Activated CD8-positive, alpha-beta memory T cell treated with anti-CD3 and anti-CD28 coated beads, Interleukin-2, amount 50 U/mL, for 1 hour (primary cell): ENCODE measurements around the gene RBM48.
"Not testable (repeated sequence)": the region's sequence is repeated elsewhere in the genome, so short reads cannot be mapped to it uniquely, and the experiment has no call there.

Experiments
- DNase-seq: peaks from one replicate; pipeline ENCODE4 v3.0.0-alpha.2; 2020; ENCODE audit errors: extremely low read depth

Gene RBM48

DNA sequence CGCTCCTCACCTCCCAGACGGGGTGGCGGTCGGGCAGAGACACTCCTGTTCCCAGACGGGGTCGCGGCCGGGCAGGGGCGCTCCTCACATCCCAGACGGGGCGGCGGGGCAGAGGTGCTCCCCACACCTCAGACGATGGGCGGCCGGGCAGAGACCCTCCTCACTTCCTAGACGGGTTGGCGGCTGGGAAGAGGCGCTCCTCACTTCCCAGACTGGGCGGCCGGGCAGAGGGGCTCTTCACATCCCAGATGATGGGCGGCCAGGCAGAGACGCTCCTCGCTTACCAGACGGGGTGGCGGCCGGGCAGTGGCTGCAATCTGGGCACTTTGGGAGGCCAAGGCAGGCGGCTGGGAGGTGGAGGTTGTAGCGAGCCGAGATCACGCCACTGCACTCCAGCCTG is 16.5 kb downstream of the RBM48 start:
- not testable (repeated sequence) for DNase-seq

DNA sequence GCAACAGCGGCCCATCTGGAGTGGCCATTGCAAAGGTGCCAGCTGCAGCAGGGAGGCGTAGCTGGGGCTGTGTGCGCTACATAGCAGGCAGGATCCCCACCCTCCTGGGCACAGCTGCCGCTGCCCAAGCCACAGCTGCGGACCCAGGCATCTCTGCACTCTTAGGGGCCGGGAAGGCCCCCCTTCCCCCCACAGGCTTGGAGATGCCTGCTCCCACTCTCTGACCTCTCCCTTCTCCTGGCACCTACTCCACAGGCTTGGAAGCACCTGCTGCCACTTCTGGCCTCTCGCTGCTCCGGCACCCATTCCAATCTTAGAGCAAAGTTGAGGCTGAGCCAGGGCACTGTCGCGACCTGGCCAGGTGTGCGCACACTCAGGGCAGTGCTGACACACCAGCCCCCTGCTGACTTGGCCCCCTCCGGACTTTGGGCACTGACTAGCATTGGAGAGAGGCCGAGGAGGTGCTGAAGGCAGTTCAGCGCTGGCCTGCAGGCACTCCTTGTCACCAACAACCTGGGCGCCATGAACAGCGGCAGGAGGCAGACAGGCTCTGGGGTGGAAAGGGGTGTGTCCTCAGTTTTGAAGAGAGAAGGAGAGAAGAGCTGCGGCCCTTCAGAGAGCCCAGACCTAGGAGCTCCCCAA is 18.4 kb downstream of the RBM48 start:
- DNase-seq, result no peak

DNA sequence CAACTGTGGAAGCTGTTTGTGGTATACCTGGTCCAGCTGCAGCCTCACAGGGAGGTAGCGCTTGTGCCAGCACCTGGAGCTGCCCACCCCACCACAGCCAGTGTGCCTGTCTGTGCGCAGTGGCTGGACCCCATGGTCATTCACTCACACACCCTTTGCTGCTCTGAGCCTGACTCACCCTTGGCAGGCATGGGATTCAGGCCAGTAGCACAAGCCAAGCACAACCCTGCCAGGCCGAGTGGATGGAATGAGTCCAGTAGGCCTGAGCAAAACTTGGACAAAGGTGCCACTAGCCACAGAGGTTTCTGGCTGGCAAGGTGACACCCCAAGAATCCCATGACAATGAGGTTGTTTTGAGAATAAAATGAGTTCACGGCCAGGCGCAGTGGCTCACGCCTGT is 19.0 kb downstream of the RBM48 start:
- DNase-seq, result no peak

GRCh38 chr7:92550194-92550593 is 21.6 kb downstream of the RBM48 start:
- no peak for DNase-seq

GRCh38 chr7:92557249-92557648 is 28.7 kb downstream of the RBM48 start:
- no peak for DNase-seq

GRCh38 chr7:92557808-92558362 is 29.3 kb downstream of the RBM48 start:
- DNase-seq, result no peak

GRCh38 chr7:92560602-92561001 is 32.0 kb downstream of the RBM48 start:
- DNase-seq, result no peak

DNA sequence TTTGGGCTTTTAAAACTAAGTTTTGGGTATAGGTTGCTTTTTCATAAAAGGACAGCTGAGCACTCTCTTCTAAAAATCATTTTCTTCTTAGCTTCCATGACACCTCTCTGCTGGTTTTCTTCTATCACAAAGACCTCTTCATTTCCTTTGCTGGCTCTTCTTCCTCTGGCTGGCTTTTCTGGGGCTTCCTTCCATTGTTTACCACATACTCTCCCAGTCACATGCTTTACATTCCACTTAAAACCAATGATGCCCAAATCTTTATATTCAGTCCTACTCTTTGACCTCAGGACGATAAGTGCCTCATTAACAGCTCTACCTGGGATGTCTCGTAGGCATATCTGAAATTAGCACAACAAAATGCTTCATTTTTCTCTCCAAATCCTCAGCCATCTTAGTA is 34.8 kb downstream of the RBM48 start:
- DNase-seq, result no peak

DNA sequence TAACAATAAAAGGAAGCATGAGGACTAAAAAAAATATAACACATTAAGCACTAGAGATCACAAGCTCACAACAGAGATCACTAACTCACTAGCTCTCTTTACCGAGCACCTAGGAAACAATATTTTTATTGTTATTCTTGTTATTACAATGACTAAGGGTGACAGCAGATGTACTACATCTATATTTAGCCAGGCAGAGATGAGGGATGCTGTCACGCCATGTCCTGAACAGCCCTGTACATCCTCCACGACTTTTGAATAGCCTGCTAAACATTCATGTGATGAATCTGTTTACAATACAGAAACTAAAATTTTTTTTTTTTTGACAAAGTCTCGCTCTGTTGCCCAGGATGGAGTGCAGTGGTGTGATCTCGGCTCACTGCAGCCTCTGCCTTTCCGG is 38.9 kb downstream of the RBM48 start:
- DNase-seq, result no peak

DNA sequence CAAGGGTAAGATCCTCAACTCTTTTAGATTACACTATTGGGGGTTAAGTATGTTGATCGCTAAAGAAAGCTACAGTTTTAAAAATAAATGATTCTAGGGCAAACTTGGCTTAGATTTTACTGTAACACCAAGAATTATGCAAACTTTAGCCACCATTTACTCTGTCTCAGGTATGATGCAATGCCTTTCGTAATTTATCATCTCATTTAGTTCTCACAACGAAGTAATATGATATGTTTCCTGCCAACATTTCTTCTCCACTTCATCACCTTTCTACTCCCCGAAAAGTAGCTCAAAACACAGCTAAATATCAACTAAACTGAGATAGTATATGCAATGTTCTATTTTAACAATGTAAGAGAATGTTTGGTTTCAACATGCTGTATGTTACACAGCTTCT is 40.5 kb downstream of the RBM48 start:
- no peak for DNase-seq

GRCh38 chr7:92576296-92576695 is 47.7 kb downstream of the RBM48 start:
- no peak for DNase-seq

GRCh38 chr7:92582948-92583347 is 54.4 kb downstream of the RBM48 start:
- no peak for DNase-seq

DNA sequence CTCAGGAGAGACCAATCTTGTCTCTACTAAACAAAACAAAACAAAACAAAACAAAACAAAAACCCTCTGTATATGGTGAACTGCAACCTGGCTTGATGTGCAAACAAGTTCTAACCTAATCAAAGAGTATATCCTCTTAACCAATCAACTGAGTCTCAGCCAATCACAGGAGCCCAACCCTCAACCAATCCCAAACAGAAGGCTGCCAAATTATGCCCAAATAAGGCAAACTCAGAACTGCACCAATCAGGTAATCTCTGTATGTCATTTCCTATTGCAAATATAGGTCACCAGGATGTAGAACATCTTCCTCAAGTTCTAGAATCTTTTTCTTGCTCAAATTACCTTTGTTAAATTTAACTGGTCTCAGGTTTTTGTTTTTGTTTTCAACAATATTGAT is 56.4 kb downstream of the RBM48 start:
- no peak for DNase-seq

DNA sequence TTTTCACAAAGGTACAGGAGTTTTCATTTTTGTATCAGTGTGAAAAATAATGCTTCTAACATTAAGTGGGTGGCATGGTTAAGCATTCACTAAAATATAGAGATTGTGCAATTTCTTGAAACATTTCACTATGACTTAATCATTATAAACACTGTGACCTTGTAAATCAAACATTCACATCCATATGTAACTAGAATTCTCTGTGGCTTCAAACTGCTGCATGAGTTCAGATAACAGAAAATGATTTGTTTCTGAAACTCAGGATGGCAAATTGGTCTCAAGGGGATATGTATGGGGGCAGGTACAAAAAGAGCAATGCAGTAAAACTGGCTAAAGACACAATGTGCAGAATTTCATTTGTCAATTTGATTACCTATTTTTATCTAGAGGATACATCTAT is 57.8 kb downstream of the RBM48 start:
- no peak for DNase-seq

GRCh38 chr7:92586841-92587240 is 58.2 kb downstream of the RBM48 start:
- no peak for DNase-seq
